GM12875 (cell line): ENCODE measurements around the gene OPRL1.
A peak's percentile ranks its signal among the peaks of the same experiment; 100 is the strongest.

Source experiments
- H3K4me3 ChIP-seq: one replicate; pipeline ENCODE4 v1.5.1; 2011; ENCODE audit warnings: low read depth, low read length, control low read depth
- CTCF ChIP-seq: IDR thresholded peaks from 2 replicates; pipeline ENCODE4 v1.5.1; 2011; ENCODE audit warnings: low read depth, mild to moderate bottlenecking, control low read depth, inconsistent platforms, low read length, moderate library complexity, borderline replicate concordance; ENCODE audit not compliant: insufficient read depth

Gene OPRL1

GRCh38 chr20:64099880-64100565 is 20.1 kb downstream of the OPRL1 start:
- no peak for TF ChIP-seq CTCF
- no peak overlapping the region for H3K4me3 ChIP-seq

GRCh38 chr20:64100566-64100888 is 20.6 kb downstream of the OPRL1 start:
- no peak for TF ChIP-seq CTCF
- no peak overlapping the region for H3K4me3 ChIP-seq

GRCh38 chr20:64100946-64101688 is 21.2 kb downstream of the OPRL1 start:
- no peak overlapping the region for H3K4me3 ChIP-seq
- no peak for TF ChIP-seq CTCF

GRCh38 chr20:64101731-64102621 is 22.1 kb downstream of the OPRL1 start:
- H3K4me3 ChIP-seq: no peak overlapping the region

GRCh38 chr20:64102647-64103354 is 22.9 kb downstream of the OPRL1 start:
- no peak for TF ChIP-seq CTCF
- H3K4me3 ChIP-seq: no peak overlapping the region

More at GRCh38 chr20:64101731-64102621, 22.1 kb downstream of the OPRL1 start:
- TF ChIP-seq CTCF: peak; percentile 86

GRCh38 chr20:64103871-64104666 is 24.2 kb downstream of the OPRL1 start:
- no peak for TF ChIP-seq CTCF
- H3K4me3 ChIP-seq: no peak overlapping the region
